NB4 (cell line): Measurements from ENCODE around the gene VDR.

ENCODE experiments used
- POLR2A ChIP-seq: IDR thresholded peaks from 2 replicates; pipeline ENCODE4 v1.6.1; 2011; ENCODE audit warnings: mild to moderate bottlenecking; ENCODE audit not compliant: insufficient read length; ENCODE audit errors: extremely low read depth
- TF ChIP-seq, protein P1 (sequence below): IDR thresholded peaks from 2 replicates; pipeline ENCODE4 v1.6.1; 2011; ENCODE audit warnings: low read depth, low read length
- TF ChIP-seq, protein P2 (sequence below): IDR thresholded peaks from one replicate; pipeline ENCODE4 v1.5.1; 2012; ENCODE audit warnings: low read depth, low read length

DNA sequence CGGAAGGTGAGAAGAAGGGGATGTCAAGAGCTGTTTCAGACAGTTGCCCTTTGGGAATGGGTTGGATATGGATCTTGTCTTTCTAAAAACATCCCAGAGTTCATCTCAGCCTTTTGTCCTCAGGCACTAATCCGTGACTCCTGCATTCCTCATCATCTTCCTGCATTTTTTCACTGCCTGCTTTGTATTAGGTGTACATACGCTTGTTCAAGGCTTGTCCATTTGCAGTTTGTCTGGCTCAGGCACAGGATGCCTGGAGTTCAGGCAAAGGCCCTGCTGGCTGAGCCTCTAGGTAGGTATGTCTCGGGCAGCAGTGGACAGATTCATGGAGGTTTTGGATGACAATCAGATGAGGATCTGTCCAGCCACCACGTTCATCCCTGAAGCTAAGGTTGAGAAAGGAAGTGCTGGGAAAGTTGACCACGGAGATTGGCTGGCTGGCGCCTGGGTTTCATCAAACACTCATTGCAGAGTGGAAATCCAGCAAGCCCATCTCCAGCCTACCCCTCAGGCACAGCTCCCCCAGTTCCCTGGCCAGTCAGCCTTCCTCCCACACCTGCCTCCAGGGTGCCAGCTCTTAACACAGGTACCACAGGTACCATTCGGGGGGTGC, 46.2 kb upstream of the VDR start:
- TF ChIP-seq, protein P1, sequence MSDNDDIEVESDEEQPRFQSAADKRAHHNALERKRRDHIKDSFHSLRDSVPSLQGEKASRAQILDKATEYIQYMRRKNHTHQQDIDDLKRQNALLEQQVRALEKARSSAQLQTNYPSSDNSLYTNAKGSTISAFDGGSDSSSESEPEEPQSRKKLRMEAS, result no peak
- TF ChIP-seq, protein P2, sequence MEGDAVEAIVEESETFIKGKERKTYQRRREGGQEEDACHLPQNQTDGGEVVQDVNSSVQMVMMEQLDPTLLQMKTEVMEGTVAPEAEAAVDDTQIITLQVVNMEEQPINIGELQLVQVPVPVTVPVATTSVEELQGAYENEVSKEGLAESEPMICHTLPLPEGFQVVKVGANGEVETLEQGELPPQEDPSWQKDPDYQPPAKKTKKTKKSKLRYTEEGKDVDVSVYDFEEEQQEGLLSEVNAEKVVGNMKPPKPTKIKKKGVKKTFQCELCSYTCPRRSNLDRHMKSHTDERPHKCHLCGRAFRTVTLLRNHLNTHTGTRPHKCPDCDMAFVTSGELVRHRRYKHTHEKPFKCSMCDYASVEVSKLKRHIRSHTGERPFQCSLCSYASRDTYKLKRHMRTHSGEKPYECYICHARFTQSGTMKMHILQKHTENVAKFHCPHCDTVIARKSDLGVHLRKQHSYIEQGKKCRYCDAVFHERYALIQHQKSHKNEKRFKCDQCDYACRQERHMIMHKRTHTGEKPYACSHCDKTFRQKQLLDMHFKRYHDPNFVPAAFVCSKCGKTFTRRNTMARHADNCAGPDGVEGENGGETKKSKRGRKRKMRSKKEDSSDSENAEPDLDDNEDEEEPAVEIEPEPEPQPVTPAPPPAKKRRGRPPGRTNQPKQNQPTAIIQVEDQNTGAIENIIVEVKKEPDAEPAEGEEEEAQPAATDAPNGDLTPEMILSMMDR, result no peak
- no peak for TF ChIP-seq POLR2A
